HG02759 (cell line): ENCODE measurements around the gene BMPR1B.

Experiments
- ATAC-seq: cut with Tn5 transposase; IDR thresholded peaks from one replicate; pipeline ENCODE4 v1.9.1; 2021; ENCODE audit warnings: mild to moderate bottlenecking, moderate library complexity; ENCODE audit not compliant: unreplicated experiment

Gene BMPR1B

DNA sequence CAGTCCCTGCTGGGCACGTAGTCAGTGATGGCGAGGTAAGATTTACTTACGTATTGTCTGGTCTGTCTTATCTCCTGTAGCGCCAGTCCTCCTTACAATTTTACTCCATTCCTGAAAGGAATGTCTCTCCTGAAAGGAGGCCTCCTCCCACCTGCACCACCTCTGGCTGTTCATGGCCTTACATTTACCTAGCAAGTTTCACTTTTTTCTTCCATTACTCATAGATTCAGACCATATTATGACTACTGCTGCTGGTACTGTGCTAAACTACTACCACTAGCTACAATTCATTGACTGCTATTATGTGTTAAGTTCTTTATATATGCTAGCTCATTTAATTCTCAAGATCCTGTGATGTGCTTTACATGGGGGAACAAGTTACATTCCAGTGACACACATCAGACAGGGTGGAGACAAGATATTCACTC lies 189.9 kb downstream of the BMPR1B start:
- no peak for ATAC-seq

DNA sequence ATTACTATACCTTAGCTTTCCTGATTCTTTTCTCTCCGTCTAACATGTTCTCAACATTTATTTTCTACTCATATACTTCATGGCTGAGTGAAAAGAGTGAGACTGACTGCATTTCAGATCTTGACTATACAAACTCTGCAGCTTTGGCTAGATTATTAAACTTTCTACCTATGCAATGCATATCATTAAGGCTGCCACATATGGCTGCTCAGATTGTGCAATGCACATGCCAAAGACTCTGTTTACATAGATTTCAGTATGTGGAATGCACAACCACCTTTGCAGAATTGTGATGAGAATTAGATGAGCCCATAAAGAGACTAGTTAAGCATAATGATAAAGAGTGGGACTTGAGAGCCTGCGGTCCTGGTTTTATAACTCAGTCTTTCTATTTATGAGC lies 196.5 kb downstream of the BMPR1B start:
- no peak for ATAC-seq

GRCh38 chr4:94957030-94957429 lies 199.3 kb downstream of the BMPR1B start:
- no peak for ATAC-seq

DNA sequence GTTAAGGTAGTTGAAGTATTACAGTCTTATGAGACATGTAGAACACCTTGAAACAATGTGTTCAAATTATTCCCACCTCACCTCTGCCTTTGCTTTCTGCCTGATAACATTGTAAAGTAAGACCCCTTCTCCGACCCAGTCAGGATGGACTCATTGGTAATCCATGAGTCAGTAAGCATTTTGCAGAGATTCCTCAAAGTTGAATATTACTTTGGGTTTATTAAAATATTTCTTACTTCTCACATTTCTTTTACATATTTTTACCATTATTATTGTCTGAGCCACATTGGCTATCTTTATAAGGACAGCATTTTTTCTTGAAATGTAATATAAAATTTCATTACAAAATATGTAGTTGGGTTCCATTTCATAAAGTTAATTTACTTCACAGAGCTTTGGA lies 201.6 kb downstream of the BMPR1B start:
- no peak for ATAC-seq

DNA sequence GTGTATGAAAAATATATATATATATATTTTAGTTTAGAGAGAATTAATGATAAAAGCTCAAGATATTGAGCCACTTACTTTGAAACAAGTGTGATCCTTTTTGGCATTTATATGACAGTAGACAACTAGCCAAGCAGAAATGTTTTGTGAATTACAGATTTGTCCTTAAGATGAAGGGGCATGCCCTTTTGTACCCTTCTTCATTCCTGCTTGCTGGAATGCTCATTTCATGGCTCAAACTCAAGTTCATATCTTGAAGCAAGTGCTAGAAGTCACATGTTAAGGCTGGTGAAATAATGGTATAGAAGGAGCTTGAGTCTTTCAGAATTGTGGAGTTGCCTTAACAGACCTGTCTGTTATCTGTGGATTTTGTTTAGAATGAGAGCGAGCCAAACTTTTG lies 203.0 kb downstream of the BMPR1B start:
- ATAC-seq, result no peak

GRCh38 chr4:94961420-94961819 lies 203.7 kb downstream of the BMPR1B start:
- ATAC-seq, result no peak

GRCh38 chr4:94962484-94962883 lies 204.7 kb downstream of the BMPR1B start:
- no peak for ATAC-seq

DNA sequence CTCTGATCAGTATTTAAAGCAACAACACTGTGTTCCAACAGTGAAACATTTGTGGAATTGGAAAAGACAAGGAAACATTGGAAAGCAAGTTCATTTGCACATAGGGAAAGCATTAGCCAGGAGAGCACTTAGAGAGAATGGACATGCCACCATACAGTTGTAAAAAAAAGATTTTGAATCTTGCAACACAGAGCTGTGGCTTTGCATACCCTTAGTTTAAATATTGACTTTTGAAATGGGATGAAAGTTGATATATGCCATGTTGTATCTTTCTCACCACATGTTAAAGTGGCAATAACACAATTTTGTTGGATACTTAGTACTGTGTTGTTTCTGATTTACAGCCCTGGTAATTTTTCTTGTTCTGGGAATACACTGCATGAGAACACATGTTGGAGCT lies 208.1 kb downstream of the BMPR1B start:
- no peak for ATAC-seq

GRCh38 chr4:94968493-94968892 lies 210.7 kb downstream of the BMPR1B start:
- no peak for ATAC-seq

GRCh38 chr4:94970650-94971049 lies 212.9 kb downstream of the BMPR1B start:
- no peak for ATAC-seq

DNA sequence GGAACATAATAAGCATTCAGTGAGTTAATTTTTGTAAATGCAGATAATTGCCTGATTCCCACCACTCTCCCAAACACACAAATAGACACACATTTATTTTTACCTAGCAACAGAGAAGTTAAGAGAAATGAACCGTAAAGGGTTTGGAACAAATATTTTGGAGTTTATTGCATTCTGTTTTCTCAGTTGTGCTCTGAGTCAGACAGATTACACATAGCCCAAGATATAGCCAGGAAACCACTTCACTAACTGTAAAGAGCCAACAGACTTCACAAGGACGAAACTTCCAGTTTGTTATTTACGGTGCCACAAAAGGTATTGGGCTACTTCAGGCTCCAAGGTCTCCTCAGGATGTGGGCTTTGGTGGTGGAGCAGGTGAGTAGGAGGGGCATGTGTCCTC lies 217.0 kb downstream of the BMPR1B start:
- ATAC-seq, result no peak

DNA sequence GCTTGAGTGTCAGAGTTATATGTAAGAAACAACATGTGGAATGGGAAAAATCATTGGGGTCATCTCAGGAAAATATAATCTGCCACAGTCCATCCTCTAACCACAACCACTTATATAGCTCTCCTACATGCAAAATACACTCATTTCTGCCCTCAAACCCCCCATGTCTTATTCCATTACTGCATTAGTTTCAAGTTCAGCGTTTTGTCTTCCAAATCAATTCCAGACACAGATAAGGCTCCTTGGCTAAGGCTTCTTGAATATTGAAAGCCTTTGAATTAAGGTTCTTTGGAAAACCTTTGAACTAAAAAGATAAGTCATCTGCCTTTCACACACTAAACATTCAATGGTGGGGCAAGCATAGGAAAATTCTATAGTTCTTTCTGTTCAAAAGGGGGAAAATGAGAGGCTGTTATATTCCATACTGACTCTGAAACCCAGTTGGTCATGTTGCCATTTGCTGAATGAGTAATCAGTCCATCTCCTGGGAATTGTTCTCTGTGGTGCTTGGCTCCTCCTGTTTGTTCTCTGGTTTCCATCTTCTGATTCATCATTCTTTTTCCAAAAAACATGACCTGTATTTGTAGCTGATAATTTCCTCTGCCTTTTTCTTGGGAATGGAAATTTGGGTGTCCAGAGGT lies 218.7 kb downstream of the BMPR1B start:
- no peak for ATAC-seq

DNA sequence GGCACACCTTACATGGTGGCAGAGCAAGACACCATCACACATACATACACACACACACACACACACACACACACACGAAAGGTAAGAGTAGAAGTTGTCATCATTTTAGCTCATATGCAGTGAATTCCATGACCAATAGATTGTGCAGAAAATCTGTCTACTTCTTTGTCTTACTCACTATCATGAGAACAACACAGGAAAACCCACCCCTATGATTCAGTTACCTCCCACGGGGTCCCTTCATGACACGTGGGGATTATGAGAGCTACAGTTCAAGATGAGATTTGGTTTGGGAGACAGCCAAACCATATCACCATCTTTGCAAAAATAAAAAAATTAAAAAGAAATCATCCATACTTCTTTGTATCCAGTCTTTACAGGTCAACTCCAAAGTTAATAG lies 221.1 kb downstream of the BMPR1B start:
- ATAC-seq, result no peak

- no peak for ATAC-seq
These were observed 221.9 kb downstream of the BMPR1B start for GRCh38 chr4:94979621-94980020.

DNA sequence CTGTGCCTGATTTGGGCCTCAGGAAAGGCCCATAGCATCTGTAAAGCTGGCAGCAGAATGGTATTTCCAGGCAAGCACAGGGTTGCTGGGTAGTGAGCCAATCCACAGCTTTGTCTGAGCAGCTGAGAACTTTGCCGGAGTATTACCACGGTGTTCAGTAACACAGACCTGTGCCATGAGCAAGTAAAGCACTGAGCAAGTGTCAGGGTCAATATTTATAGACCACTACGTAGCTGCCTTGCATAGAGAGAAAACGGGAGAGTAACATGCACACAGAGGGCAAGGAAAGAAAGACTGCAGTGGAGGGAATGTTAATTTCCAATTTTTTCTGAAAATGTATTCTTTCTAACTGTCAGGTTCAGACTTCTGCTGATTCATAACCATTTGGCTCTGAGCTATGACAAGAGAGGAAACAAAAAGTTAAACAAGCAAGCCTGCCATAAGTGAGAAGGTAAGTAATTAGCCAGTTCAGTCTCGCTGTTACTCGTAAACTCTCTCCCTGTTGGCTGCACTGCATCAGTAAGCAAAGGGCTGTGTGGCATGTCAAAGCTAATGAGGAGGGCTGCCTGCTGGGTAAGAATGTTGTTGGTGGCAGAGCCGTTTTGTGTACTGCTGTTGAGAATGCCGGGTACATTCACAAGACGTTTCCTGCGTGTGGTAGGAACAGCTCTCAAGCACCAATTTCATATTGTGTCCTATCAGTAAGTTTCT lies 238.1 kb downstream of the BMPR1B start:
- peak; percentile 63 for ATAC-seq

- ATAC-seq, result no peak
These were observed 242.4 kb downstream of the BMPR1B start for GRCh38 chr4:95000076-95000648.

- ATAC-seq, result no peak
These were observed 247.2 kb downstream of the BMPR1B start for GRCh38 chr4:95004912-95005311.

GRCh38 chr4:95007998-95008397 lies 250.2 kb downstream of the BMPR1B start:
- no peak for ATAC-seq

- ATAC-seq, result no peak
These were observed 255.5 kb downstream of the BMPR1B start for GRCh38 chr4:95013236-95013635.

DNA sequence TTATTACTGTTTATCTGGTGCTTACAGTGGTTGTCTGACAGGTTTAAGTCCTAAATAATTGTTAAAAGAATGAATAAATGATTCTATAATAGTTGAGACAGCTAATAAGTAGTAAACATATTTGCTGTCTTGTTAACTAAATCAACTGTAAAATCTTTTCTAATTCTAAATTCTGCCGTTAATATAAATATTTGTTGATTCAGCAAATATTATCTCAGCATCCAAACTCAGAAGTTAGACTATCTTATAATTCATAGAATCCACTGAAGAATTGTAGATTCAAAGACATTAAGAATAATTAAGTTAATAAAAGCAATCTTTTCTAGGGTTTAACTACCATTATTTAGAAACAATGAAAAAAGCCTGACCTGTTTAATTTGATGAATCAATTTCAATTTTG lies 256.3 kb downstream of the BMPR1B start:
- no peak for ATAC-seq

GRCh38 chr4:95017305-95018064 lies 259.7 kb downstream of the BMPR1B start:
- ATAC-seq, result no peak

- ATAC-seq, result no peak
These were observed 261.0 kb downstream of the BMPR1B start for GRCh38 chr4:95018785-95019184.
